ENCODE results near the gene NHERF2.

NHERF2 gene

GRCh38 chr16:2079311-2079800, 52.7 kb downstream of the NHERF2 start:
- no peak for DNase-seq (ENCODE audit: extremely low read depth in 1 of 2, low read depth in 1 of 2)

DNA sequence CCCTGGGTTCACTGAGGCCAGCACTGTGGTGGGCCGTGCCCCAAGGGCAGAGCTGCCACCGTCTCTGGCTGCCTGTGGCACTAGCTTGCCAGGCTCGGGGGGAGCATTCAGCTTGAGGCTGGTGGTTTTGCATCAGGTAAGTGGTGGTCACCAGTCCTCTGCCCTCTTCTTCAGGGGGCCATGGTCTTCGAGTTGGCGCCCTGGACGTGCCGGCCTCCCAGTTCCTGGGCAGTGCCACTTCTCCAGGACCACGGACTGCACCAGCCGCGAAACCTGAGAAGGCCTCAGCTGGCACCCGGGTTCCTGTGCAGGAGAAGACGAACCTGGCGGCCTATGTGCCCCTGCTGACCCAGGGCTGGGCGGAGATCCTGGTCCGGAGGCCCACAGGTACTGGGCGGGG, 53.3 kb downstream of the NHERF2 start:
- no peak for DNase-seq (ENCODE audit: extremely low read depth in 1 of 2, low read depth in 1 of 2)

DNA sequence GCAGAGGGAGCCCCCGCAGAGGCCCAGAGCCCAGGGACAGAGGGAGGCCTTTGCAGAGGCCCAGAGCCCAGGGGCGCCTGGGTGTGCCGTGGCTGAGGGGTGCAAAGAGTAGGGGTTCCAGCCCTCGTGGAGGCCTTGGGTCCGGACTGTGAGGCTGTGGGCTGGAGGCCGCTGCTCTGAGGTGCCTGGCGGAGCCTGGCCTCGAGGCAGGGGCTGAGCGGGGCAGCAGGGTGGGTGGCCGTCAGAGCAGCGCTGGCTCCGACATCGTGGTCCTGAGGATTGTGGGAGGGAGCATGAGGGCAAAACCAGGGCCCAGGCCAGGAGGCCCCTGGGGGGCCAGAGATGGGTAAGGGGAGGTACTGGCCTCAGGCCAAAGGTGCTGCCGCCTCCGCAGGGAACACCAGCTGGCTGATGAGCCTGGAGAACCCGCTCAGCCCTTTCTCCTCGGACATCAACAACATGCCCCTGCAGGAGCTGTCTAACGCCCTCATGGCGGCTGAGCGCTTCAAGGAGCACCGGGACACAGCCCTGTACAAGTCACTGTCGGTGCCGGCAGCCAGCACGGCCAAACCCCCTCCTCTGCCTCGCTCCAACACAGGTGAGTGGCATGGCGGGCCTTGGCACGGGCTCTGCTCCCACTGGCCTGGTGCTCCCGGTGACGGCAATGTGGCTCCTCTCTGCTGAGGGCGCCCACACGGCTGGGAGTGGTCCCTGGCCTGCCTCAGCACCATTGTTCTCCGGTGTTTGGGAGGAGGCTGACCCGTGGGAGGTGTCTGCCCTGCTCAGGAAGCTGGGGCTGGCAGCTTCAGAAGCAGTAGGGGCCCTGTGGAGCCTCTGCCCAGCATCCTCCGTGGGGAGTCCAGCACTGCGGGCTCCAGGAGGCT, 54.7 kb downstream of the NHERF2 start:
- DNase-seq (ENCODE audit: extremely low read depth in 1 of 2, low read depth in 1 of 2): no peak

GRCh38 chr16:2082171-2082982, 55.7 kb downstream of the NHERF2 start:
- no peak for DNase-seq (ENCODE audit: extremely low read depth in 1 of 2, low read depth in 1 of 2)

DNA sequence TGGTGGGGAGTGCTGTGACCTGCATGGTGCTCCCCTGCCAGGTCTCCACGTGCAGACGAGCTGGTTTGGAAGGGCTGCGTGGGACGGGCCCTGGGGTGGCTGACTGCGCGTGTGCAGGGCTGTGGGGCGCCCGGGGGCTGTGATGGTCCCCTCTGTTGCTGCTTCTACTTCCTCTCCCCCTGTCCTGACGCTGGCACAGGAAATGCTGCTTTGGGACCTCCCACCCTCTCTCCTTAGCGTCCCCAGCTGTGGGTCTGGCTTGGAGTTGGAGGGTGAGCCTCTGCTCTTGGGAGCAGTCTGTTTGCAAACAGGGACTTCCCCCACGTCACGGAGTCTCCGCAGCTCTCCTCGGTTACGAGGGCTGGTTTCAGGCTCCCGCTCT, 56.3 kb downstream of the NHERF2 start:
- DNase-seq (ENCODE audit: extremely low read depth in 1 of 2, low read depth in 1 of 2): no peak

DNA sequence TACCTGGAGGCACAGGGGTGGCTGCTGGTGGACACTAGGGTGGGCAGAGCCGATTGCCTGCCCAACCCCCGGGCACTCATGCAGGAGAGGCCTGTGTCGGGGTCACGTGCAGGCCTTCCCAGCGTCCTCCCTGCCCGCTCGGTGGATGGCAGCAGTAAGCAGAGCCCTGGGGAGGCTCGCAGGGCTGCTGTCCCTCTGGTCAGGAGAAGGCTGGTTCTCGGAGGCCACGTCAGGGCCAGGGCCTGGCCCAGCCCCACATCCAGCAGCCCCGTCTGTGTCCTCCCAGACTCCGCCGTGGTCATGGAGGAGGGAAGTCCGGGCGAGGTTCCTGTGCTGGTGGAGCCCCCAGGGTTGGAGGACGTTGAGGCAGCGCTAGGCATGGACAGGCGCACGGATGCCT, 56.7 kb downstream of the NHERF2 start:
- DNase-seq (ENCODE audit: extremely low read depth in 1 of 2, low read depth in 1 of 2): no peak

GRCh38 chr16:2083876-2084780, 57.4 kb downstream of the NHERF2 start:
- DNase-seq (ENCODE audit: extremely low read depth in 1 of 2, low read depth in 1 of 2): no peak

DNA sequence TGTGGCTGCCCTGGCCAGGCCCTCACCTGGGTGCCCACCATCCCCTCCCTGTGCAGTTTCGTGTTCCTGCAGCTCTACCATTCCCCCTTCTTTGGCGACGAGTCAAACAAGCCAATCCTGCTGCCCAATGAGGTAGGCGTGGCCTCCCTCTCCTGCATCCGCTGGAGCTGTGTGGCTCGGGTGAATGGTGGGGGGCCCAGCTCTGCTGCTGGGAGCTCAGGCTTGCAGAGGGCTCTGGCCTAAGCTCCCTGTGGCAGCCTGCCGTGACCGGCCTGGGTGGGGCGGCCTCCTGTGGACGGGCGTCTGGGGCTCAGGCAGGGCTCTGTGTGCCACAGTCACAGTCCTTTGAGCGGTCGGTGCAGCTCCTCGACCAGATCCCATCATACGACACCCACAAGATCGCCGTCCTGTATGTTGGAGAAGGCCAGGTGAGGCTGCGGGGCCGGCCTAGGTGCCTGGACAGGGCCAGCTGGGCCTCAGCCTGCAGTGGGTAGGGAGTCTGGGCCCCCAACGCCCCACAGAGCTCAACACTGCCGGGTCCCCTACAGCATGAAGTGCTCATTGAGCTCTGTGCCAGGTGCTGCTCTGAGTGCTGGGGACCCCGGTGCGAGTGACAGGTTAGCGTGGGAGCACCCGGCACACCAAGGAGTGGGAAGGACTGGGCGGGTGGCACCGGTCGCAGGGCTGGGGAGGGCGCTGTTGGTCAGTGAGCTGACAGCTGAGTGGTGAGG, 58.4 kb downstream of the NHERF2 start:
- DNase-seq (ENCODE audit: extremely low read depth in 1 of 2, low read depth in 1 of 2): no peak

DNA sequence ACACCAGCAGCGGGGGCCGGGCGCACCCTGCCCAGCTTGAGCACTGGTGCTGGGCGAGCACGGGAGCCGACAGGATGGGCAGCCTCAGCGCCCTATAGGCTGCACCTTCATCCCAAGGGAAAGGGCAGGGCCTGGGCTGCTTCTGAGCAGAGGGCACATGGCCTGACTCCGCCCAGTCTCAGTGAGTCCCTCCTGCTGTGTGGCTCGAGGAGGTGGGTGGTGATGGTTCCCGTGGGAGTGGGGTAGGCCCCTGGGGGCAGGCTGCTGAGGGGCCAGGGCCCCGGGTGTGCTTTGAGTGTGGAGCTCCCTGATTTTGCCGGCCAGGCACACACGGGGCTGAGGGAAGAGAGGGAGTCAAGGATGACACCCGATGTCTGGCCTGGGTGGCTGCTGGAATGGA, 59.0 kb downstream of the NHERF2 start:
- DNase-seq (ENCODE audit: extremely low read depth in 1 of 2, low read depth in 1 of 2): no peak

DNA sequence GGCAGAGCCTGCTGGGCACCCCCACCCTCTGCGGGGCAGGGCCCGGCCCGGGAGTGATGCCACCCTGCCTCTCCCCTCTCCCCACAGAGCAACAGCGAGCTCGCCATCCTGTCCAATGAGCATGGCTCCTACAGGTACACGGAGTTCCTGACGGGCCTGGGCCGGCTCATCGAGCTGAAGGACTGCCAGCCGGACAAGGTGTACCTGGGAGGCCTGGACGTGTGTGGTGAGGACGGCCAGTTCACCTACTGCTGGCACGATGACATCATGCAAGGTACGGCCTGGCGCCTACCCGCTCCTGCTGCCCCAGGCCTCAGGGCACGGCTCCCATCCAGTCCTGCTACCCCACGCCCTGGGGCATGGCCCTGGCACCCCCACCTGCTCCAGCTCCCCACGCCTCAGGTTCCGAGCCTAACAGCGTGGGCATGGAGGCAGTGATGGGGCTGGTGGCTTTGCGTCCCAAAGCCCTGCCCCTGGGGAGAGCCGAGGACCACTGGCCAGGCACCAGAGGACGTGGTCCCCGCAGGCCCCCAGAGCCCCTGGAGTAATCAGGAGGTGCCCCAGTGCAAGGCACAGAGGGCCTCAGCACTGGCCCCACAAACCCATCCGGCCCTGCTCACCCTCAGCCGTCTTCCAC, 59.5 kb downstream of the NHERF2 start:
- DNase-seq (ENCODE audit: extremely low read depth in 1 of 2, low read depth in 1 of 2): no peak

- DNase-seq (ENCODE audit: extremely low read depth in 1 of 2, low read depth in 1 of 2): no peak
Observed at GRCh38 chr16:2086812-2087747, 60.4 kb downstream of the NHERF2 start.

DNA sequence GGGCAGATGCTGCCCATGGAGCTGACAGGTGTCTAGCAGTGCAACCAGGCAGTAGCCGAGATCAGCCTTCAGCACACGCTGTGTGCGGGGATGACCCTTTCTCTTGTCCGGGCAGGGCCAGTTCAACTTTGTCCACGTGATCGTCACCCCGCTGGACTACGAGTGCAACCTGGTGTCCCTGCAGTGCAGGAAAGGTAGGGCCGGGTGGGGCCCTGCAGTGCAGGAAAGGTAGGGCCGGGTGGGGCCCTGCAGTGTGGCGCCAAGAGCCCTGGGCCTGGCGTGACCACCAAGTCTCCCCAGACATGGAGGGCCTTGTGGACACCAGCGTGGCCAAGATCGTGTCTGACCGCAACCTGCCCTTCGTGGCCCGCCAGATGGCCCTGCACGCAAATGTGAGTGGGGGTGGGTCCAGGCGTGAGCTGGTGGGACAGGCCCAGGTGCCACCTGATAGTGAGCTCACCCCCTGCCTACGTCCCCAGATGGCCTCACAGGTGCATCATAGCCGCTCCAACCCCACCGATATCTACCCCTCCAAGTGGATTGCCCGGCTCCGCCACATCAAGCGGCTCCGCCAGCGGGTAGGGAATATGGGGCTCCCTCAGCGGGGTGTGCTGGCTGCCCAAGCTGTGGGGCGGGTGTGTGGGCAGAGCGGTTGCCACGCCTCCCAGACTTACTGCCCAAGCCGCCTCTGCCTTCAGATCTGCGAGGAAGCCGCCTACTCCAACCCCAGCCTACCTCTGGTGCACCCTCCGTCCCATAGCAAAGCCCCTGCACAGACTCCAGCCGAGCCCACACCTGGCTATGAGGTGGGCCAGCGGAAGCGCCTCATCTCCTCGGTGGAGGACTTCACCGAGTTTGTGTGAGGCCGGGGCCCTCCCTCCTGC, 61.3 kb downstream of the NHERF2 start:
- DNase-seq (ENCODE audit: extremely low read depth in 1 of 2, low read depth in 1 of 2): no peak
